NAMALWA (cell line): Measurements from ENCODE around the gene SACS.
"Not testable (repeated sequence)": the region's sequence is repeated elsewhere in the genome, so short reads cannot be mapped to it uniquely, and the experiment has no call there.

Source experiments
- DNase-seq: peaks from one replicate; pipeline ENCODE4 v3.0.0-alpha.2; 2015; ENCODE audit warnings: low spot score

The SACS gene

DNA sequence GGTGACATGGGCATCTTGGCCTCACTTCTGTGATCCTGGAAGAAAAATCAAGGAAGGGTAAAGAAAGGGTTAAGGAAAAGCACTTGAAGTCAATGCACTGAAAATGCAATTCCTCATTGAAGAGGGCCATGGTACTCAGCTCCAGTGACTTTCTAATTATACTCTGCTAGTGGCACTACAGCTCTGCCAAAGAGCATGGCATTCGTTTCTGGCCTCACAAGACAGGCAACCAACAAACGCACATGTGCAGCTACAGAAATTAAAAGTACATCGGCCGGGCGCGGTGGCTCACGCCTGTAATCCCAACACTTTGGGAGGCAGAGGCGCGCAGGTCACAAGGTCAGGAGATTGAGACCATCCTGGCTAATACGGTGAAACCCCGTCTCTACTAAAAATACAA lies 21.8 kb downstream of the SACS start:
- DNase-seq: no peak

DNA sequence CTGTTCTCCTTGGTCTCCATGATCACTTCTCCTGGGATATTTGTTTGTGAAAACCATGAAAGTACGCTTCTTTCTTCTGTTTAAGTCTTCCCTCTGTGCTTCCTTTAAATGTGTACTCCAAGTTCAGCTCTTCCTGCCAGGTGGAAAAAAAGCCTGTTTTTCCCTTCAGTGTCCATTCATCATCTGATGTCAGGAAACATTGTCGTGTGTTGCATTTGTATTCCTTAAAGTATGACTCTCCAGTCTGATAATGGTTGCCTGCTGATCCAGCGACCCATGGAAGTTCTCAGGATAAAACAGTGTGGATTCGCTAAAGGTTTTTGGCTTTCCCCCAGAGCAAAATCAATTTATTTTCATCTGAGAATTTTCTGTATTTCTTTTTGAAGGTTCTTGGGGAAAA lies 22.3 kb downstream of the SACS start:
- no peak for DNase-seq

DNA sequence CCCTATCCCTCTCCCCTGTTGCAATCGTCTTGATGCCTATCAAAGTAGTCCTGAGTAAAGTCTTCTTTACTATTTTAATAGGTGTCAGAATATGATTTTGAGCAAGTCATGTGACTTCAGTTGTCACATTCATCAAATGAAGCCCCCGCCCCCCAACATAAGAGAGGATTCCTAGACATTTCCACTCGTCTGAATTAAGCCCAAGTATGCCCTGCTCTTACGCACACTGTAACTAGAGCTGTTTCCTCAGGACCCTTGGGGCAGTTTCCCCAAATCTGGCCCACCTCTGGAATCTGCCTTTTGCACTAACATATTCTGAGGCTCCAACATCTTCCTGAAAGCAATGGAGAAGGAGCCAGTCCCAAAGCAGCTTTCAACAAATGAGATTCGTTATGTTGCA lies 25.5 kb downstream of the SACS start:
- no peak for DNase-seq

DNA sequence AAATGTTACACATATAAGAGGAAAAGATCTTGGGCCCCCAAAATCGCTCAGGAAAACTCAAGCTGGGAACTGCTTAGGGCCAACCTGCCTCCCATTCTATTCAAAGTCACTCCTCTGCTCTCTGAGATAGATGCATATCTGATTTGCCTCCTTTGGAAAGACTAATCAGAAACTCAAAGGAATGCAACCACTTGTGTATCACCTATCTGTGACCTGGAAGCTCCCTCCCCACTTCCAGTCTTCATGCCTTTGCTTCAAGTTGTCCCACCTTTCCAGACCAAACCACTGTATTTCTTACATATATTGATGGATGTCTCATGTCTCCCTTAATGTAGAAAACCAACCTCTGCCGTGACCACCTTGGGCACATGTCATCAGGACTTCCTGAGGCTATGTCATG lies 32.3 kb downstream of the SACS start:
- DNase-seq: not testable (repeated sequence)

DNA sequence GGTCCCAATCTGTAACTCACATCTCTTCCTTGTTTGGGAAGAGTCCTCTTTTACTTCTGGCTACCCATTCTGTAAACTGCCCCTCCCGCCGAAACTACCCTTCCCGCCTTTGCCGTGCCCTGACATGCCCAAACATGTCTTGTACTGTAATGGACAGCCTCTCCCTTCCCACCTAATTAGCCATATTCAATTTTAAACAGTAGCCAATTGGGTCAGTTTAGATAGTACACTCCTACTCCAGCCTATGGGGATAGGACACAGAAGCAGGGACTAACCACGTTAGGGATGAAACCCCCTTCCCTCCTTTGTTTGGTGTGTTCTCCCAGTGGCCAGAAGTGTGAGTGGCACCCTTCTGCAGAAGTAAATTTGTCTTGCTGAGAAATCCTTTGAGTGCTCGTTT lies 34.2 kb downstream of the SACS start:
- no peak for DNase-seq

DNA sequence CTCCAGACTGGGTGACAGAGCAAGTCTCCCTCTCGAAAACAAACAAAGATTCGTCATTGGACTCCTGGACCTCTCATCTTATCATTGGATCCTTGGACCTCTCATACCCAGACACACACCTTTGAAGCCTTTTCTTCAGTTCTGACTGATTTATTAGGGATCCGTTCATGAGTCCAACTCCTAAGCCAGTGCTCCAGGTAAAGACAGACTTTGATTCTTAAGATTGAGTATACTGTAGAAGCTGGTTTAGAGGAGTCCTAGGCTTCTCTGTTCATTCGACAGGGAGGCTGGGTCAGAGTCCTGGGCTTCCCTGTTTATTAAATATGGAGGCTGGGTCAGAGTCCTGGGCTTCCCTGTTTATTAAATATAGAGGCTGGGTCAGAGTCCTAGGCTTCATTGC lies 38.7 kb downstream of the SACS start:
- DNase-seq: no peak

DNA sequence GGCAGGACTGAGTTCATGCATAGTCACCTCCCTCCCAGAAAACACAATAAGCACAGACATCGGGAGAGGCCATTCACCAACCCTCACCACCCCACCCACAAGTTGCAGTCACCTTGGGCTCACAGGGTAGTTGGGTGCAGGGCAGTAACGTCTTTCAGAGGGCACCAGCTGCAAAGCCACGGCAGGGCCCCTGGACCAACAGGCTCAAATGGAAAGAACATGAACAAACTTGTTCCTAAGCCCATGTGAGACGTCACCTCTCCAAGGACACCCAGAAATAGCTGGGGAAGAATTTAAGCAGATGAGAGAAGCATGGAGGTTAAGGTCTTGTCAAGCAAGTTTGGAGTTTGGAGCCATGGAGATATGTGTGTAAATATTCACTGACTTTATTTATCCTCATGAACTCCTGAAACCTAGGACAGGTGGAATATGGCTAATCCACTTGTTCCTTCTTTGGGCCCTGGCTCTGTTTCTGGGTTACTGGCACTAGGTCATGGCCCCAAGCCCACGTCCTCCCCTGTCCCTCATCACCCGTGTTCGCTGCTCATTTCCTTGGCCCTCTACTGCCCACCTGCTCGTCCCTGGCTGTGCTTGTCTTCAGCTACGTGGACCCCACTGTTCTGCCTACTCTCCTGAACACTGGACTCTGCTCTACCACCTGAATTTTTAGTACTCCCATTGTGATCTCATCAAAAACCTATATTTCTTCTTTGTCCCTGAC lies 40.4 kb downstream of the SACS start:
- no peak for DNase-seq

DNA sequence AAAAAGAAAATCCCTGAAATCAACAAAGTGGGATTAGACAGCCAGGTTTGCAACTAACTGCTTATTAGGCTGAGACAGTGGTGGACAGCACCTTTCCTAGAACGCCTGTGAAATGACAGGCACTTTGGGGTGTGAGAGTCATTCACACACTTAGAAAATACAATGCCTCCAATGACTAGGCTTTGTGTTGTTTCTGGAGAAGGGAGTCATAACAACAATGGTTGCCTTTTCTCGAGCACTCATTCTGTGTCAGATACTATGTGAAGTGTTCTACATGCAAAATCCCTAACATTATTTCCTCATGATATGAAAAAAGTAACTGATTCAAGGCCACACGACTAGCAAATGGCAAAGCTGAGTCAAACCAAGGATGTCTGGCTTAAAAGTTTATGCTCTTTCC lies 41.2 kb downstream of the SACS start:
- no peak for DNase-seq

DNA sequence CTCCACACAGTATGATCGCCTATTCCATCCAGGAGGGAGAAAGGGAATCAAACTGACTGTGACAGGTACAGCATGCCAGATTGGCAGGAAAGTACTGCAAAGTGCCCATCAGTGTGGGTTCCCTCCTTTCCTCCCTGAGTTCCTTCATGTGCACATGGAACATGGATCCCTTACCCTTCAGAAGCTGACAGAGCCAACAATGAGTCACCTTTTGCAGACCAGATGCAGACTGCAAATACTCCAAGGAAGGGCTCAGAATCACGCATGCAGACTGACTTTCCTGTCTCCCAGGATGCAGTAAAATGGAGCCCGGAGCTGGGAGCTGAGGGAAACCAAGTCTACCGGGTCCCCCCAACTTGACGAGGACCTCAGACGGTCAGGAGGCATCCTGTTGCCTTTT lies 41.8 kb downstream of the SACS start:
- no peak for DNase-seq

DNA sequence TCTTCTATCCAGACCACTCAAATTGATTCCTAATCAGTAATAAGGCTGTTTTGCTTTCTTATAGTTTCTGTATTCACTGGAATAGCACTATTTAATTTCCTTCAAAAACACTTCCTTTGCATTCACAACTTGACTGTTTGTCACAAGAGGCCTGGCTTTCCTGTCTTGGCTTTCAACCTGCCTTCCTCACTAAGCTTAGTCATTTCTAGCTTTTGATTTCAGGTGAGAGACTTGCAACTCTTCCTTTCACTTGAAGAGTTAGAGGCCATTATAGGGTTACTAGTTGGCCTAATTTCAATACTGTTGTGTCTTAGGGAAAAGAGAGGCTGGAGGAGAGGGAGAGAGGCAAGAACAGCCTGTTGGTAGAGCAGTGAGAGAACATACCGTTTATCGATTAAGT lies 47.0 kb downstream of the SACS start:
- DNase-seq: no peak

DNA sequence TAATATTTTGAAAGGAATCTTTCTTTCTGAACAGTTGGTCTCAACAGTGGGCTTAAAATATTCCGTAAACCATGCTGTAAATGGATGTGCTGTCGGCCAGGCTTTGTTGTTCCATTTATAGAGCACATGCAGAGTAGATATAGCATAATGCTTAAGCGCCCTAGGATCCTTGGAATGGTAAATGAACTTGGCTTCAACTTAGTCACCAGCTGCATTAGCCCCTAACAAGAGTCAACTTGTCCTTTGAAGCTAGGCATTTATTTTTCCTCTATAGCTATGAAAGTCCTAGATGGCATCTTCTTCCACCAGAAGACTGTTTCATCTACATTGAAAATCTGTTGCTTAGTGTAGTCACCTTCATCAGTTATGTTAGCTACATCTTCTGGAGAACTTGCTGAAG lies 47.6 kb downstream of the SACS start:
- DNase-seq: no peak

DNA sequence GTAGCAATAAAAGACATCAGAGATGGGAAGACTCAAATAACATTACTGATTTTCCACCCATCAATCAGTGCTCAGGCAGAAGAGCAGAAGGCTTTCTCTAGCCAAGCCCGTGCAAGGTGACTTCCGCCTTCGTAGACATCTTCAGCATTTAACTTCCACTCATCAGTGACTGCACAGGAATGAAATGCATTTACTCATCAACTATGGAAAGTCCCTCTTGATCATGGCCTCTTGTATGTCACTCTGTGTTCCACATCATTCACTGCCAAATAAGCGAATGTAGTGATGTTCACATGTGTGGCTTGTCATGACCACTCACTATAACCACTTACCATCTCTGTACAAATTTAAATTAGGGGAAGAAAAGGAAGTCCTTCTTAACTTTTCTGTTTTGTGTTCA lies 49.4 kb downstream of the SACS start:
- peak; percentile 31 for DNase-seq

DNA sequence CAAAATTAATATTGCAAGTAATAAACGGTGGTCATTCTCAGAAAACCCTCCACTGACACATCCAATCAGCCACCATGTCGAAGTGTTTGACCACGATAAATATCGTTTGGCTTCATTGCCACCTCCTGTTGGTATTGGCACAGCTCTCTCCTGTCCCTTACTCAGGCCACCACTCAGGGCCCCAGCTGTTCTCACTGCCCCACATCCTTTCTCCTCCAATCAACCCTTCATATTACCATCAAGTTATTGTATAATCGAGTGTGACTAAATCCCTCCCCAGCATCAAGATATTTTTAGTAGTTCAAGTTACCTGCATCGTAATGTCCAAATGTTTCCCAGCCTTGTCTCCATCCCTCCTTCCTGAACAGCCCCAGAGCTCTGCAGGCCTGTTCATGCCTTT lies 50.4 kb downstream of the SACS start:
- no peak for DNase-seq

DNA sequence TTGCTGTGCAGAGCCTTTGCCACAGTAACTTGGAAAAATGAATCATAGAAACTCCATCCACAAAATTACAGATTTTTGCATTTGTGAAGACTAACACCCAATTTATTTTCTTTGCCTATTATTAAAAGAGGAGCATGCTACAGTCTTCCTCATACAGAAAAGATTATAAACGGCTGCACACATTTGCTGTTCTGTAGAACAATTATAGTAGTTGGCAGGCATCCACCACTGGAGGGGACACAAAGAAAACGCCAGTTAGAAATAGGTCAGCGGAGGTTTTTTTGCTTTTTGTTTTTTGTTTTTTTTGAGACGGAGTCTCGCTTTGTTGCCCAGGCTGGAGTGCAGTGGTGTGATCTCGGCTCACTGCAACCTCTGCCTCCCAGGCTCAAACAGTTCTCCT lies 51.6 kb downstream of the SACS start:
- no peak for DNase-seq

DNA sequence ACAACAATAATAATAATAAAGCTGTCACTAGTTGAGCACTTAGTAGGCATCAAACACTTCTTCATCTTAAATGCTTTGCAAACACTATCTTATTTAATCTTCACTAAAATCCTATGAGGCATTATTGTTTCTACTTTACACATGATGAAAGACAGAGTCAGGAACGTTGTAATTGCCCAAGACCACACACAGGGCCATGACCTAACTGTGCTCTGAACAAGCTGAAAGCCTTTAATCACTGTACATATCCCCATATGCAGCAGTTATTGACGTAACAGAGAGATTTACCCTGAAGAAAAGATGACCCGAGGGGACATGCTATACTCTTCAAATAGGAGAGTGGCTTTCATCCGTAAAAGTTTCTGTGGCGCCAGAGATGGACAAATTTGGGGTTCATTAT lies 53.0 kb downstream of the SACS start:
- no peak for DNase-seq

DNA sequence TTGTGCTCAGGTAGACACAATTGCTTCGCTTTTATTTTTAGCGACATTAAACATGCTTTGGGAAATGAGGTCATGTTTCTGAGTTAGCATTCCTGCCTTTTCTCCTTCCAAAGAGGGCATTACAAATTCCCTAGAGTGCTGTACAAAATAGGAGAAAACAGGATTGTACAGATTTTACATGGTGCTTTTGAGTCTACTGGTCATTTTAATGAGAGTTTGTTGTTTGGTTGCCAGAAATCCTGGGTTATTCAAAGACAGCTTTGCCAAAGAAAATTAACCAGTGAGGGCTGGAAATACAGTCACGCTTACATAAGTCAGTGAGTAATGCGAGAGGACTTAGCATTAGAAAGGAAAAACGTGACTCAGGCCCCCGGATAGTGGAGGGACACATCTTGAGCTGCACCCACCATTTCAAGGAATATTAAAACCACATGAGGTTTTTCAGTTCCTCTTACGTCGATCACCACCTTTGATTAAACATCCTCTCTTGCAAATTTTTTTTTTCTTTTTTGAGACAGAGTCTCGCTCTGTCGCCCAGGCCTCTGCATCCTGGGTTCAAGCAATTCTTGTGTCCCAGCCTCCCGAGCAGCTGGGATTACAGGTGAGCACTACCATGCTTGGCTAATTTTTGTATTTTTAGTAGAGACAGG lies 55.4 kb downstream of the SACS start:
- peak; percentile 61 for DNase-seq

DNA sequence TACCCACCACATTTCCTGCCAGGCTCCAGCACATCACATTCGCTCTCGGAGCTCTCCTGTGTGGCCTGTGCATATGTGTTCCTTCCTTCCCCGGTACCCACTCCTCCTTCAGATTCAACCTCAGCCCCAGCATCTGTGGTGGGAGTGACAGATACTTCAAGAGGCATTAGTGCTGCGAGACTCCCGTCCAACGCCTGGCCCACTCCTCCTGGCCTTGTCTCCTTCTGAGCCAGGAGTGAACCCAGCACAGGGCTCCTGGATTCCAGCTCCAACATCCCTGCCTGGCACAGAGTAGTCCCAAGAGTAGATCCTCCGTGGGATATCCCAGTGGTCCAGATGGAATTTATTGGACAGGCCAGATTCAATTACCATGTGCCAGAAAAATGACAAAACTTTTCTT lies 55.9 kb downstream of the SACS start:
- no peak for DNase-seq

DNA sequence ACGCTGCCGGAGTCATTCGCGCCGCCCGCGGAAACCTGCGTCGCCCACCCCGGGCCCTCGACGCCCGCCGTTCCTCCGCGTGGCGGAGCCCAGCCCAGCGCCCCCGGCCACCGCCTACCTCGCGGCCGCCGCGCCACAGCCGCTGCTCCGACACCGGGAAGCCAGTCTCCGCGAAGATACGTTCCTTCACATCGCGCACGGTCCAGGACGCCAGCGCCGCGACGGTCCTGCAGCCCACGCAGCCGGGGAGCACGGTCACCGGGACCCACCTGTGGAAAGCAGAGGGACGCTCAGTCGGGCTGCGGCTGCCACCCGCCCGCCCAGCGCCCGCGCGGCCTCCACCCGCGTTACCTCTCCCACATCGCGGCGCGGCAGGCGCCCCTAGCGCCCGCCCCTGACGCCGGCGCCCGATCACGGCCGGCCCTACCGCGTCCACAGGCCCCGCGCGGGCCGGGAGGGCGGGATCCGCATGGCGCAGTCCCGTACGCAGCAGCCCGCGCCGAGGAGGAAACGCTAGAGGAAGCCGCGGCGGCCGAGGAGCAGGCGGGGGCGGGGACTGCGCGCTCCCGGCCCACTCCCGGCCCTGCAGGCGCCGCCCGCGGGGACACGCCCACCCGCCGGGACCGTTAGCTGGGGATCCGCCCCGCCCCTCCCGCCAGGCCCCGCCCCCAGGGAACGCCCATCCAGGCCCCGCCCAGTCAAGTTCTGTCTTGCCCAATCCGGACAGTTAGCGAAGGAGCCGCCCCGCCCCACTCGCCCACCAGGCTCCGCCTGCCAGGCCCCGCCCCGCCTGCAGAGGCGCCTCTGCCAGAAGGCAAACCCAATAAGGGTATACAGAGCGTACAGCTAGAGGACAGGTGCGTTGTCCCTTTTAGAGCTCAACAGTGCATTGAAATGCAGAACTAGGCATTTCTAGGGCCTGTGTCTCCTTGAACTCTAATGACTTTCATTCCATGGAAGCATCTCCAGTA lies 58.2 kb downstream of the SACS start:
- DNase-seq: peak; percentile 91

DNA sequence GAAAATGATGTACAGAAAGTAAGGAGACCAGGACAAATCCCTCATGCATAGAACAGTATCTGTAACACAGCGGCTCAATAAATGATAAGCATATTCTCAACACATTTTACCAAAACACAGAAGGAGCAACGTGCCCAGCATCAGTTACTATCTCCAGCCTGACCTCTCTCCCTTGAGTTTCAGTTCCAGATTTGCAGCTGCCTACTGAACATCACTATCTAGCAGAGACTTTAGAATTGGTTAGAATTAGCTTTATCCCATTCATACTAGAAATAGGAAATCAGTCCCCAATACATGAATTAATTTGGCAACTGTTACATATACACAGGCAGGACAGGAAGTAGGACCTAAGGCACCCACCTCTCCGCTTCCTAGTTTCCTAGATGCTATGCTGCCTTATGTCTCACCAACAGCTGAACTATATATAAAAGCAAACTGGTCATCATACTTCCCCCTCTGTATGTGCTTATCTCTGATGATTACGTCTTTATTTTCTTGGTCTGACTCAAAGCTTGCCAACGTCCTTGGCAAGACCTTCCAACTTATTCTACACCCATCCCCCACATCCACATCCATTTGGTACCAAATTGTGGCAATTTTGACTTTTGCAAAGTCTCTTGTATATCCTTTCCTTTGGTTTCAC lies 61.1 kb downstream of the SACS start:
- DNase-seq: no peak

DNA sequence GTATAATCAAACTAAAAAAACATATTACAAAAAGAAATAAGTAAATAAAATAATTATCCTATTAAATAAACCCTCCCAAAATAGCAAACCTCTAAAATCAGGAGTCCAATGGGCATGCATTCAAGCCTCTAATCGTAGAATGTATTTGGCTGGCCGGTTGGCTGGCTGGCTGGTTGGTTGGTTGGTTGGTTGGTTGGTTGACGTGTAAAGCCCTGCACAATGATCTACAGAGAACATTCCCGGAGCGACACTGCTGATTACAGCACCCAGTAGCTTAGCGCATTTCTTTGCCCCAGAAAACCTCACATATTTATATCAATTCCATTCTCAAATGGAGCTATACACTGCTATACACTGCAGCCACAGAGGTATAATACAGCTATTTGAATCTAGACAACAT lies 65.6 kb downstream of the SACS start:
- no peak for DNase-seq

DNA sequence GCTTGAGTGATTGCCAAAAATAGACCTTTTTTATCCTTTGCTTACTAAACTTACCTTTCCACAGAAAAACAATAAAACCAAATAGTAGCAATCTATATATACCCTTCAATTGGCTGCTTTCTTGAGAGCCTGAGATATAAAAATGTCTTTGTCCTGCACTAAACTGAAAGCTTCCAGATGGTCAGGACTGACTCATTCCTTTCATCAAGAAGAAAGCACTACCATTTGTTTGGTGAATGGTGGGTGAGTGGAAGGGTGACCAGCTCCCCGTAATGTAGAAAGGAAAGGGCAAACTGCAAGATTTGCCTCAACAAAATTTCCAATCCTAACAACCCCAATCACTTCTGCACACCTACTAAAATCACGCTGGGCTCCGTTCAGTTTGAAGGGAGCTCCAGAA lies 67.8 kb downstream of the SACS start:
- no peak for DNase-seq

DNA sequence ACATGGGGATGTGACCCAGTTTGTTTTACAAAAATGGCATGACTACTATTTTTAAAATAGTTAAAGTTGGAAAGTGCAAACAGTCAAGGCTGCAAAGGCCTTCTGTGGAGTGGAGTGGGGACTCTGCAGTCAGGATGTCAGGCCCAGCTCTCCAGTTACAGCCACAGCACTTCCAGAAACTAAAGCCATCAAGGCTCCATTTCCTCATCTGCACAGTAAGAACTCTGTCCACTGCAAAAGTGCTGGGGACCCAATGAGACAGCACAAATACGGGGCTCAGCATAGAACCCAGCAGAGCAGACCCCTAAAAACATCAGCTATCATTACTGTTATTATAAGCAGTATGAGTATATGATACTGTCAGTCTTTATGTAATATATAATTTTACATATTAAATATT lies 73.6 kb downstream of the SACS start:
- DNase-seq: no peak

DNA sequence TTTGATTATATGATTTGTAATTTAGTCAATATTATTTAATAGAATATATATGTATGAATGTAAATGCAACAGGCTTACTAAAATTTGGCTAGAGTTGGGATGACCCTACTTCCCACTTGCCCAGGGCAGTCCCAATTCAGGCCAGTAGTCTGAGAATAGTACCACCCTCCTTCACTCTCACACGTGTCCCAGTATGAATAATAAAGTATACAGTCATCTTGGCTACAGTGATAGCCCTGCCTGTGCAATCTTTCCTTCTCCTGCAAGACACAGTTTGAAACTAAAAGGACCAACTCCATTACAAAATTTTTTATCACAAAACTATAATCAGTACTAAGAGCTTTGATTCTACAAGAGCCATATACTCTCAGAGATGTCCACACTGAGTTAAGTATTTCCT lies 76.2 kb downstream of the SACS start:
- no peak for DNase-seq
